Thyroid gland (tissue), 4 donors: ENCODE data around the gene XRCC4. TPM values are rescaled to one million over a fixed set of nuclear protein-coding genes. Genes with fewer than 3 reads are reported as not detected.

Source experiments
- DNase-seq, 2 donors: peaks; one replicate each; pipeline ENCODE4 v3.0.0-alpha.2; 2019
- H3K27ac ChIP-seq, 3 donors: fragments of 200-600 bp; sonication (generic); 1 replicate in 2 of 3; 2 replicates in 1 of 3; pipeline ENCODE4 v1.5.1; 2016 to 2019; ENCODE audit warnings: mild to moderate bottlenecking in 1 of 3, moderate library complexity in 1 of 3
- H3K27me3 ChIP-seq: fragments of 200-600 bp; sonication (generic); one replicate; pipeline ENCODE4 v1.5.1; 2019
- H3K36me3 ChIP-seq, 2 donors: fragments of 200-600 bp; sonication (generic); one replicate each; pipeline ENCODE4 v1.5.1; 2016 to 2019
- H3K4me1 ChIP-seq, 2 donors: fragments of 200-600 bp; sonication (generic); one replicate each; pipeline ENCODE4 v1.5.1; 2017 to 2019
- H3K4me3 ChIP-seq, 3 donors: fragments of 200-600 bp; sonication (generic); replicated peaks in 1 of 3; 1 replicate in 2 of 3; 2 replicates in 1 of 3; pipeline ENCODE4 v1.5.1; 2016; ENCODE audit warnings: mild to moderate bottlenecking in 1 of 3
- H3K9me3 ChIP-seq: fragments of 200-600 bp; sonication (generic); one replicate; pipeline ENCODE4 v1.5.1; 2017
- POLR2A ChIP-seq, 2 donors: fragments of 450-650 bp; IDR thresholded peaks; one replicate each; pipeline ENCODE4 v1.6.1; 2017; ENCODE audit warnings: antibody characterized with exemption in 2 of 2, mild to moderate bottlenecking in 2 of 2, moderate library complexity in 1 of 2
- WGBS, 2 donors: methylation state at CpG; one replicate each; pipeline ENCODE4 v1.1.5; 2017; 5-methylcytosine and 5-hydroxymethylcytosine counted together
- intact Hi-C: fragments of 100-400 bp; cut with DNase I; formaldehyde crosslinking; loops from one replicate; pipeline ENCODE4 v1.15.1; 2023
- total RNA-seq, 4 donors: library from RNA; depleted of rRNA; stranded (reverse); fragments of >200 nt; gene quantifications; one replicate each; pipeline ENCODE4 v1.2.3, GENCODE V29; 2016
- TF ChIP-seq, protein P1 (sequence below), 6 experiments: fragments of 200-600 bp in 3 of 6; fragments of 450-650 bp in 3 of 6; sonication (generic) in 3 of 6; IDR thresholded peaks; one replicate each; pipeline ENCODE4 v1.5.1; 2016 to 2019; ENCODE audit warnings: antibody characterized with exemption in 6 of 6, mild to moderate bottlenecking in 2 of 6, inconsistent platforms in 1 of 6, moderate library complexity in 1 of 6

XRCC4 gene
- total RNA-seq, 4 donors from 2014 or later = 6.7 to 11.6 (median 9.1) TPM

DNA sequence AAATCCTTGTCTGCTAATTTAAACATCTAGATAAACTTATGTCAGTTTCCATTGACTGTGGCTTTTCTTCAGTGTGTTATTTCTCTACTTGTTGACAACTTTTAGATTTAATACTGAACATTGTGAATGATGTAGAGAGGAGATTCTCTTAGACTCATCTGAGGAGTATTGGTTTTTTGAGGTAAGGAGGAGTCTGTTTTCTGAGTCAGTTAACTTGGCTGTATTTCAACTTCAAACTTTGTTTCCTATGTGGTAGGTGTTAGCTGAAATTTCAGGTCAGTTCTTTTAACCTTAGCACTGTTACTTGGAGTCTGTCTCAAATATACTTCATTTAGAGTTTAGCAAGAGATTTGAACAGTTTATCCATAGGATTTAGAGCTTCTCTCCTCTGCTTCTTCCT, 67.9 kb downstream of the XRCC4 start:
- Histone ChIP-seq H3K9me3 (no peaks in the 10 kb centered on the region), H3K27ac (no peak overlapping the region), H3K36me3 (no peaks in the 10 kb centered on the region), H3K27me3 (no peaks in the 10 kb centered on the region), H3K4me3 (no peak overlapping the region), H3K4me1 (no peaks in the 10 kb centered on the region)
- intact Hi-C loops = no loop called here
- TF ChIP-seq POLR2A (IDR thresholded peaks at IDR 0.05) = no peak
- TF ChIP-seq, protein P1, sequence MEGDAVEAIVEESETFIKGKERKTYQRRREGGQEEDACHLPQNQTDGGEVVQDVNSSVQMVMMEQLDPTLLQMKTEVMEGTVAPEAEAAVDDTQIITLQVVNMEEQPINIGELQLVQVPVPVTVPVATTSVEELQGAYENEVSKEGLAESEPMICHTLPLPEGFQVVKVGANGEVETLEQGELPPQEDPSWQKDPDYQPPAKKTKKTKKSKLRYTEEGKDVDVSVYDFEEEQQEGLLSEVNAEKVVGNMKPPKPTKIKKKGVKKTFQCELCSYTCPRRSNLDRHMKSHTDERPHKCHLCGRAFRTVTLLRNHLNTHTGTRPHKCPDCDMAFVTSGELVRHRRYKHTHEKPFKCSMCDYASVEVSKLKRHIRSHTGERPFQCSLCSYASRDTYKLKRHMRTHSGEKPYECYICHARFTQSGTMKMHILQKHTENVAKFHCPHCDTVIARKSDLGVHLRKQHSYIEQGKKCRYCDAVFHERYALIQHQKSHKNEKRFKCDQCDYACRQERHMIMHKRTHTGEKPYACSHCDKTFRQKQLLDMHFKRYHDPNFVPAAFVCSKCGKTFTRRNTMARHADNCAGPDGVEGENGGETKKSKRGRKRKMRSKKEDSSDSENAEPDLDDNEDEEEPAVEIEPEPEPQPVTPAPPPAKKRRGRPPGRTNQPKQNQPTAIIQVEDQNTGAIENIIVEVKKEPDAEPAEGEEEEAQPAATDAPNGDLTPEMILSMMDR (IDR thresholded peaks at IDR 0.05) = no peak
- no peak for DNase-seq

DNA sequence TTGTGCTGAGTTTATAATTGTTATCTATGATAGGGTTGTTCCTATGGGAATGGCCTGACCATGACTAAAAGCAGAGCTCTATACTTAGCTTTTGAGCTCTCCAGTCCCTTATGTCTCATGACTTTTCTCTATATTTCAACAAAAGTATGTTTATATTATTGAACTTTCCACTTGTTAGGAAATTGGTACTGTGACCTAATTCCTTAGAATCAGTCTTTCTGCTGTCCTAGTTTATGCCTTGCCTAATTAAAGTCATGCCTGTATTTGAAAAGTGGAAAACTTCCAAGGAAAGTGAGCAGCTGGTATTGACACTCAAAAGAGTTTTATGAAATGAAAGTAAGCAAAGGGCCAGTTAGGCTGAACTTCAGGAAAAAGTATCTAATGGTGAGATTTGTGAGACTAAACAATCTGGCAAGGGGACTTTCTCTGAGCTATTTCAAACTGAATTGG, 68.6 kb downstream of the XRCC4 start:
- H3K4me3 ChIP-seq = no peak overlapping the region
- H3K9me3 ChIP-seq = no peaks in the 10 kb centered on the region
- no peaks in the 10 kb centered on the region for H3K36me3 ChIP-seq
- TF ChIP-seq, protein P1 (IDR thresholded peaks at IDR 0.05) = no peak
- TF ChIP-seq POLR2A (IDR thresholded peaks at IDR 0.05) = no peak
- H3K27ac ChIP-seq = no peak overlapping the region
- DNase-seq = no peak
- H3K27me3 ChIP-seq = no peaks in the 10 kb centered on the region
- no peaks in the 10 kb centered on the region for H3K4me1 ChIP-seq
- intact Hi-C loops = no loop called here

DNA sequence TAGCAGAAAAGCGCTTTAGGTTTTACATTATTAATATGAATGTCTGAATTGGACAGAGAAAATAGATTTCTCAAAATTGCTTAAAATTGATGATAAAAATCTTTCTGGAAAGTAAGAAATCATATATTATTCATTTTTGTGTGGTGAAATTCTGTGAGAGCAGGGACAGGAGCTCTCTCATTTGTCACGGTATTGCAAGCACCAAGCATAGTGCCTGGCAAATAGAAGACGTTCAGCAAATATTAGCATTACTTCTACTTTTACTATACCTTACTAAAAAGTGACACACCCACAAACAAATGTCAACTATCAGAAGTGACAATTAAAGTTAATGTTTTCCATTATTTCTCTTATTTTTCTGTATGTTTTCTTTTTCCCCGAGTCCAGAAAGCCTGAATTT, 69.1 kb downstream of the XRCC4 start:
- Histone ChIP-seq H3K4me3 (no peak overlapping the region), H3K27ac (no peak overlapping the region), H3K36me3 (no peaks in the 10 kb centered on the region), H3K9me3 (no peaks in the 10 kb centered on the region), H3K27me3 (no peaks in the 10 kb centered on the region), H3K4me1 (no peaks in the 10 kb centered on the region)
- 90 to 93% methylated on average over 4 of the region's 4 CpGs for WGBS, 2 donors
- TF ChIP-seq, protein P1 (IDR thresholded peaks at IDR 0.05) = no peak
- TF ChIP-seq POLR2A (IDR thresholded peaks at IDR 0.05) = no peak
- no peak for DNase-seq
- intact Hi-C loops = no loop called here

DNA sequence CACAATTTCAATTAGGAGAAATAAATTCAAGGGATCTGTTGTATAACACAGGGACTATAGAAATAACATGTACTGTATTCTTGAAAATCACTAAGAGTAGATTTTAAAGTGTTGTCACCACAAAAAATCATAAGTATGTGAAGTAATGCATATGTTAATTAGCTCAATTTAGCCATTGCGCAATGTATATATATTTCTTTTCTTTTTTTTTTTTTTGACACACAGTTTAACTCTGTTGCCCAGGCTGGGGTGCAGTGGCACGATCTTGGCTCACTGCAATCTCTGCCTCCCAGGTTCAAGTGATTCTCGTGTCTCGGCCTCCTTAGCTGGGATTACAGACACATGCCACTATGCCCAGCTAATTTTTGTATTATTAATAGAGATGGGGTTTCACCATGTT, 70.2 kb downstream of the XRCC4 start:
- H3K4me3 ChIP-seq = no peak overlapping the region
- no peaks in the 10 kb centered on the region for H3K36me3 ChIP-seq
- H3K27me3 ChIP-seq = no peaks in the 10 kb centered on the region
- H3K9me3 ChIP-seq = no peaks in the 10 kb centered on the region
- intact Hi-C loops = no loop called here
- WGBS, 2 donors = 97 to 99% methylated on average over 4 of the region's 4 CpGs
- no peak overlapping the region for H3K27ac ChIP-seq
- no peak for DNase-seq
- TF ChIP-seq POLR2A (IDR thresholded peaks at IDR 0.05) = no peak
- TF ChIP-seq, protein P1 (IDR thresholded peaks at IDR 0.05) = no peak
- no peaks in the 10 kb centered on the region for H3K4me1 ChIP-seq

DNA sequence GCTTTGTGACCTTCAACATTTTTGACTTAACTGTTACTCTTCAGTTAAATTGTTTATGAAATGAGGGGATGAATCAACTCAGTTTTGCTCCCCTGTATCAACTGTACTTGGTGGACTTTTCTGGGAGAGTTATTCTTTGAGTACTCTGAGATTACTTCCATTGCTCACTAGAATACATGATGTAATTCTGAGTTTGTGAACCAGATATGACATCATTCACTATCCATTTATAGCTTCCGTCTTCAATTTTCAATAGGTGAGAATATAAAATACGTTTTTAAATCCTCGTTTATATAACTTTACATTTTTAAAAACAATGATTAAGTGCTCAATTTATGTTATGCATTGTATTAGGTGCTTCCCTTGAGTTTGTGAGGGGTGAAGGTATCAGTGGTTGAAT, 71.0 kb downstream of the XRCC4 start:
- DNase-seq = no peak
- Histone ChIP-seq H3K36me3 (no peaks in the 10 kb centered on the region), H3K9me3 (no peaks in the 10 kb centered on the region), H3K4me1 (no peaks in the 10 kb centered on the region), H3K4me3 (no peak overlapping the region), H3K27ac (no peak overlapping the region), H3K27me3 (no peaks in the 10 kb centered on the region)
- whole genome bisulfite sequencing, 2 donors = 94 to 95% methylated on average over 3 of the region's 3 CpGs
- TF ChIP-seq POLR2A (IDR thresholded peaks at IDR 0.05) = no peak
- TF ChIP-seq, protein P1 (IDR thresholded peaks at IDR 0.05) = no peak
- intact Hi-C loops = no loop called here
